Parietal lobe (tissue), 1 donor: Measurements from ENCODE around the gene ORC4. TPM values are rescaled to one million over a fixed set of nuclear protein-coding genes. Genes with fewer than 3 reads are reported as not detected.

ENCODE experiments used
- total RNA-seq: library from RNA; depleted of rRNA; stranded (reverse); fragments of >200 nt; gene quantifications from one replicate; pipeline ENCODE4 v1.2.3, GENCODE V29; 2014

The ORC4 gene
- 96.7 TPM for total RNA-seq

DNA sequence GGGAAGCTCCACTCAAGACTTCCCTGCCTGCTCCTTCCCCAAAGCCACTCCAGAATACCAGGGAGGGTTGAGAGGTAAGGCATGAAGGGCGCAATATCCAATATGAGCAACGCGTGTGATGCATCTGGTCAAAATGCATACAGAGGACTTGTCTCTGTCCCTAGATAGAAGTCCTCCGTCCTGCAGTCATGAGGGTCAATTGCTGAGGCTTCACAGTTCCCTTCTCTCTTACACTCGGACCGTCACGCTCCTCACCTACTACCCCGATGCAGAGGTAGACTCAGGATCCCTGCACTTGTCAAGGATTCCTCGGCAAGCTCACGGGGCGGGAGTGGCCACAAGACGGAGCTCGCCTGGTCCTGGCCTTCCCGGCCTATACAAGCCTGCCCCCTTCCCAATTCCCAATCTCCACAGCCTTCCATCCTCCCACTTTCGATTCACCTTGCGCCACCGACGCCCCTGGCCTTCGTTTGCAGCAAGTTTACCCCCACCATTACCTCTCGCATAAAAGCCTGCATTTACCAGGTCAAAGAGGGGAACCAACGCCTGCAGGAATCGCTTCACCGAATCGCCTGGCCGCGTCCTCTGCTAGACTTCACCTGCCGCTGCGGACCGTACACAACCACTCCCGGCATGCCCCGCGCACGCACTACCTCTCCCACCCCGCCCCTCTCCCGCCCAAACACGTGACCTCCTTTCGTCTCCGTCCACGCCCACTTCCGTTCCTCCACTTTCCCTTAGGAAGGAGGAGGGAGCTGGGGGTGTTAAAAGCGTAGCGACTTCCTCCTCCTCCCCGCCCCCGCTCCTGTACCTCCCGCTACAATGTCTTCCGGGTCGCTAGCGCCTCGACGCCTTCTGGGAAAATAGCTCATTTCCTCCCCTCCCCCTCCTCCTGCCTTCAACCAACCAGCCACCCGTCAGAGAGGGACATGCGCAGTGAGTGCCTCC, at the start of gene ORC4:
TSS of gene ORC4 (minus strand) at position 627 of the 948 bp plus-strand sequence. CDS start 44,779 bp downstream, outside the sequence.

DNA sequence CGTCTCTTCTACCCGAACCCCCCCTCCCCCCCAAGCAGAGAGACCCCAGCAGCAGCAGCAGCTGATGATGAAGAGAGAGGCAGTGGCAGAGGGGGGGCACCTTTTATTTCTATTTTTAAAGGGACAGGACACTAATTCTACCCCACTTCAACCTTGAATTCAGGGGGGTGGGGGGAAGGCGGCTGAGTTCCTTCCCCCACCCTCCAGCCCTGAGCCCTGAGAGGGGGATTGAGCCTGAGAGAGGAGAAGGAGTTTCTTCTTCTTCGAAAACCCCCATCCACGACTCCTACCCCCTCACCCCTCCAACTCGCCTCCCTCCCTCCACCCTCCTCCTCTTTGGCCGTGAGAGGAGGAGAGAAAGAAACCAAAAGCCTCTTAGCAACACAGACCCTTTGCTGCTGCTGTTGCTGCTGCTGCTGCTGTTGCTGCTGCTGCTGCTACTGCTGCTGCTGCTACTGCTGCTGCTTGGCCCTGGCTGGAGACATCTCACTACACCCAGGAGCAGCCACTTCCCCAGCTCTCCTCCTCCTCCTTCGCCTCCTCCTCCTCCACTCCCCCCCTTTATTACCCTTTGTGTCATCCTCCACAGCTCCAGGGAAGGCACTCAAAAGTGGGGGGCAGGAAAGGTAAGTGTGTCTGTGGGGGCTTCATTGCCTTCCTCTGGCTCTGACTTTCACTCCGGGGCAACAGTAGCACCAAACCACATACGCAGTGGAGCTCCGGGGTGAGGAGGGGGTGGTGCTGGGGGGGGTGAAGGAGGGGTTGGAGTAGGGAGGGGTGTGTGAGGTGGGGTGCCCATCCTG, 723 bp upstream of the ORC4 start, which contains the start of gene MBD5:
TSS of gene MBD5 (plus strand) at position 33 of the 803 bp plus-strand sequence.

Other genes with a start within 250 kb of the ORC4 start
- 89.8 TPM for gene ACVR2A, start 175.7 kb downstream of the ORC4 start, total RNA-seq
- gene MBD5, start 354 bp upstream of the ORC4 start, total RNA-seq = 137 TPM